NCI-H524 treated with DMSO at 0.1 percent for 48 hours (cell line): ENCODE data around the gene ELOA2.
"Not testable (repeated sequence)": the region's sequence is repeated elsewhere in the genome, so short reads cannot be mapped to it uniquely, and the experiment has no call there.

Experiments used
- DNase-seq: peaks from one replicate; lab custom pipeline; 2025; lab: John Stamatoyannopoulos, UW

Gene ELOA2, protein sequence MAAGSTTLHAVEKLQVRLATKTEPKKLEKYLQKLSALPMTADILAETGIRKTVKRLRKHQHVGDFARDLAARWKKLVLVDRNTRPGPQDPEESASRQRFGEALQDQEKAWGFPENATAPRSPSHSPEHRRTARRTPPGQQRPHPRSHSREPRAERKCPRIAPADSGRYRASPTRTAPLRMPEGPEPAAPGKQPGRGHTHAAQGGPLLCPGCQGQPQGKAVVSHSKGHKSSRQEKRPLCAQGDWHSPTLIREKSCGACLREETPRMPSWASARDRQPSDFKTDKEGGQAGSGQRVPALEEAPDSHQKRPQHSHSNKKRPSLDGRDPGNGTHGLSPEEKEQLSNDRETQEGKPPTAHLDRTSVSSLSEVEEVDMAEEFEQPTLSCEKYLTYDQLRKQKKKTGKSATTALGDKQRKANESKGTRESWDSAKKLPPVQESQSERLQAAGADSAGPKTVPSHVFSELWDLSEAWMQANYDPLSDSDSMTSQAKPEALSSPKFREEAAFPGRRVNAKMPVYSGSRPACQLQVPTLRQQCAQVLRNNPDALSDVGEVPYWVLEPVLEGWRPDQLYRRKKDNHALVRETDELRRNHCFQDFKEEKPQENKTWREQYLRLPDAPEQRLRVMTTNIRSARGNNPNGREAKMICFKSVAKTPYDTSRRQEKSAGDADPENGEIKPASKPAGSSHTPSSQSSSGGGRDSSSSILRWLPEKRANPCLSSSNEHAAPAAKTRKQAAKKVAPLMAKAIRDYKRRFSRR

DNA sequence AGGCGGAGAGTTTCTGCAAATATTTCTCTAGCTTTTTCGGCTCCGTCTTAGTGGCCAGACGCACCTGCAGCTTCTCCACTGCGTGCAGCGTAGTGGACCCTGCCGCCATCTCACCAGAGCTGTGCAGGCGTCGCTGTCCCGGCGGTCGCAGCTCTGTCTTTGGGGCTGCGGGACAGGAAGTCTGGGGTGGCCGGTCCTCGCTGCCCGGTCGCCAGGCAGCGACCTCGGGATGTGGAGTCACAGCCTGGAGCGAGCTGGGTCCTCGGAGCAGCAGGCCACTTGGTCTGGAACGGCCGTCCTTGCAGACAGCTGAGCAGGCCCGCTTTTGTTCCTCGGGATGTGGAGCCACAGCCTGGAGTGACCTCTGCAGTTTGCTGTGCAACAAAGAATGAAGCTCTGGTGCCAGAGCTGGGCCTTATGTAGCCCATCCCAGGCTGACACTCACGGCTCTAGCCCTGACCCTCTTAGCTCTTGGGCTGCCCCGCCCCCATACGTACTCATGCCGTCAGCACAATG is at the start of gene ELOA2:
TSS of gene ELOA2 (minus strand) at position 466 of the 516 bp plus-strand sequence. CDS start at position 109, 357 bp downstream.
- DNase-seq = no peak

DNA sequence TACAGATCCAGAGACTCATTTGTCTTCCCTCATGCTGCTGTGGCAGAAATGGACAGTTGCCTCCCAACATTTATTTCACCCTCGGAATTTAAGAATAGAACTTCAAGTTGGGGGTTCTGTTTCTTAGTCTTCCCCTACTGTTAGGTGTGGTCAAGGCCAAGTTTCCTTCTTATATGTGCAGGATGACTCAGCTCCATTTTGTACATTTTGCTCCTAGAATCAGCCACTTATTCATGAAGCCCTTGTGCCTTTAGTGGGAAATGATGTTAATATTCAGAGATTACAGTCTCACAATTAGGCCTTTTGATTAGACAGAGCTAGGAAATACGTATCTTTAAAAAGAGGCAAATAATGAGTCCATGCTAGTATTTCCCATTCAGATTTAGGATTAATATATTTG is 46.2 kb upstream of the ELOA2 start:
- DNase-seq = no peak

GRCh38 chr18:47080872-47081271 is 45.5 kb upstream of the ELOA2 start:
- no peak for DNase-seq

GRCh38 chr18:47077111-47077510 is 41.7 kb upstream of the ELOA2 start:
- no peak for DNase-seq

- no peak for DNase-seq
Observed at GRCh38 chr18:47075098-47075883, 39.9 kb upstream of the ELOA2 start.

DNA sequence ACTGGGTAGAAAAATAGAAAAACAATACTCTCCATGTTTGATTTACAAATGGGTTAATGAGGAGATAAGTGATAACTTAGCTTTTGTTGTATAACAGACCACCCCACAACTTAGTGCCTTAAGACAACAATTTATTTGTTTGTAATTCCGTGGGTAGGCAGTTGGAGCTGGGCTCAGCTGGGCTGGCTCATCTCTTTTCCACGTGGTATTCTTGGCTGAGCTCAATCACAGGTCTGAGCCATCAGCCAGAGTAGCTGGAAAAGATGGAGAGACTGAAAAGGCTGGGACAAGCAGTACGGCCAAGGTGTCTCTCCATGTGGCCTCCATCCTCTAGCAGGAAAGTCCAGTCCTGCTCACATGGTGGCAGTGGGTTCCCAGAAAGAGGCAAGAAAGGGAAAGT is 32.2 kb upstream of the ELOA2 start:
- DNase-seq = no peak

GRCh38 chr18:47063096-47063495 is 27.7 kb upstream of the ELOA2 start:
- DNase-seq = no peak

- DNase-seq = no peak
Observed at GRCh38 chr18:47062471-47062870, 27.1 kb upstream of the ELOA2 start.

DNA sequence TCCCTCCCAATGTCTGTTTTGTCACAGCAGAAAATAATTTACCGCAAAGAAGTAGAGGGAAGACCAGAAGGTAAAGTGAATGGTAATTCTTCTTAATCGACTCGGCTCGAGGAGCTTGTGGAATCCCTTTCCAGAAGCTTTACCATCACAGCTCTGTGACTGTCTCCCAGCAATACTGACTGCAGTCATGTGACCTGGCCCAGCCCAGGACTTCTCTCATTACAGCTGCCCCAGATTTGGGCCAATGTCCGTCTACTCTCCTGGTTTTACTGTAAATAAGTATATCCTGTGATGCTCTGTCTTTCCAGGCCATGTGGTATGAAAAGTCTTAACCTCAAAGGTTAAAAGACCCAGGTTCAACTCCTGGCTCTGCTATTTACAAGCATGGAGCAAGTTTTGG is 18.9 kb upstream of the ELOA2 start:
- DNase-seq = no peak

DNA sequence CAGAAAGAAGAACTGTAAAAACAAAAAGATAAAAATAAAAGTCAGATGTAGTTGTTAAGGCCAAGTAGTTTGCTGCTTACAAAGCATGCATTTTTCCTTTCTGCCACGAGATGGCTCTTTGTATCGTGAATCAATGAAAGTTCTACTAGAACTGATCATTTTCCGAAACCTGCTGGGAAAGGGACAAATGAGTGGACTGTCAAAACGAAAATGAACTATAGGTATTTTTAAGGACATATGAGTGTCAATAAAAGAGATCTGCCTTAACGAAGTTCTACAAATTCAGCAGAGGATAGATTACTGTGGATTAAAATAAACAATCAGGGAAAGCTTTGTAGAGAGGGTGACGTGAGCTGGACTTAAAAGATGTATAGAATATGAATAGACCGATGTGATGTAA is 15.0 kb upstream of the ELOA2 start:
- DNase-seq = no peak

- DNase-seq = no peak
Observed at GRCh38 chr18:47040982-47041381, 5.6 kb upstream of the ELOA2 start.

DNA sequence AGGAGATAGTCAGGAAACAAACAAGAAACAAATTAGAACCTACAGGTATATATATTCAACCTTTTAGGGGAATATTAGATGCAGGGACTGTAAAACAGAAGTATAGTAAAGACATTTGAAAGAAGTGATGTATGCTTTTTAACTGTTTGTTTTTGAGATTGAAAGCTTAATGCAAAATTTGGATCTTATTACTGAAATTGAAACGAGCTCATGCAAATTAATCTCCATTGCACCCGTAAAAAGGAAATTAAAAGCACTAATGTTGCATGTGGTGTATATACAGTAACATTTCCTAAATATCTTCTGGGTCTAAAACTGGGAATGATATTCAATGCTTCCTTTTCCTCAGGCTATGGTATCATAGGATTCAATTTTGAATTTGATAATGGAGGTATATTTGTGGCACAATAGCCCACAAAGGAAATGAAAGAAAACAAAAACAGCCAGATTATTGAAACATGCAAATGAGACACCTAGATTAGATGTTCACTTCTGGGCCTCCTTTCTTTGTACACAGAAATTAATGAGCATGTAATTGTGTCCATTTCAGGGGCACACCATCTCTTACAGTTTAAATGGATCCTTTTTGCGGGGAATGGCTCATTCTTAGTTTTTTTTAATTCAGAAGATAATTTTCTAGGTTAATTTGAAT is 1.6 kb upstream of the ELOA2 start:
- DNase-seq = no peak

DNA sequence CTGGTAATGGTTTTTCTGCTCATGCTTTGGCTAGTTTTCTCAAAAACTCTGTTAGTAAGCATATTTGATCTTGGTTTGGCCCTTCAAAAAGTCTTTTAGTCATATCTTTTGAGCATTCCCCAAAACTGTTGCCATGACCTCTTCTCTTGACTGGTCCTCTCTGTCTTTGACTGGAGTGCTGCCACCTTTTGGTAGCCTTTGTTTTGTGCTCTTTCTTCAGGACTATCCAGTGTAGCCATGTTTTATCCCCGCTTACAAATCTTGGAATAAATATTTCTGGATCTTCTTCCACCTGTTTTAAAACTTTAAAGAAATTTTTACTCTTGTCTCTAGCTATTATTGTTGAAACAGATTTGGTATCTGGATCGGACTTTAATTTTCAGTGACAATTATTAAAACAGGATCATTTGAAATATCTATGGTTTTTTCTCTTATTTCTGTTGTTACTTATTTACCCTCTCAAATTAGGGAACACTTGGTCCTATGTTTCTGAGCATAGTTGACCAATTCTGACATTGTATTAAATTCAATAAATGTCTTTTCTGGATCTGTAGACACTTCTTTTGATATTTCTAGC is 965 bp upstream of the ELOA2 start:
- DNase-seq = no peak

- not testable (repeated sequence) for DNase-seq
Observed at GRCh38 chr18:47034591-47034990, 830 bp downstream of the ELOA2 start.

GRCh38 chr18:47032945-47033344 is 2.5 kb downstream of the ELOA2 start:
- DNase-seq = no peak

DNA sequence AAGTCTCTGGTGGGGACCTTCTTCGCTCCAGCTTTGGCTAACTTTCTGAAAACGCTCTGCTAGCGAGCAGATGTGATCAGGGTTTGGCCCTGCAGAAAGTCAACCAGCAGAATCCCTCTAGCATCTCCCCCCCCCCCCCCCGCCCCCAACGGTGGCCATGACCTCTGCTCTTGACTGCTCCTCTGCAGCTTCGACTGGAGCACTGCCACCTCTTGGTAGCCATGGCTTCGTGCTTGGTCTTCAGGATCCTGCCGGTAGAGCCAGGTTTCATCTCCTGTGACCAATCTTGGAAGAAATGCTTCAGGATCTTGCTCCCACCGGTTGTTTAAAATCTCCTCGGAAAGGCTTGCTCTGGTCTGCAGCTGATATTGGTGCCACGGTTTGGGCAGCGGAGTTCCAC is 4.5 kb downstream of the ELOA2 start:
- not testable (repeated sequence) for DNase-seq

GRCh38 chr18:47029684-47030353 is 5.6 kb downstream of the ELOA2 start:
- DNase-seq = not testable (repeated sequence)

- not testable (repeated sequence) for DNase-seq
Observed at GRCh38 chr18:47028738-47029137, 6.7 kb downstream of the ELOA2 start.

DNA sequence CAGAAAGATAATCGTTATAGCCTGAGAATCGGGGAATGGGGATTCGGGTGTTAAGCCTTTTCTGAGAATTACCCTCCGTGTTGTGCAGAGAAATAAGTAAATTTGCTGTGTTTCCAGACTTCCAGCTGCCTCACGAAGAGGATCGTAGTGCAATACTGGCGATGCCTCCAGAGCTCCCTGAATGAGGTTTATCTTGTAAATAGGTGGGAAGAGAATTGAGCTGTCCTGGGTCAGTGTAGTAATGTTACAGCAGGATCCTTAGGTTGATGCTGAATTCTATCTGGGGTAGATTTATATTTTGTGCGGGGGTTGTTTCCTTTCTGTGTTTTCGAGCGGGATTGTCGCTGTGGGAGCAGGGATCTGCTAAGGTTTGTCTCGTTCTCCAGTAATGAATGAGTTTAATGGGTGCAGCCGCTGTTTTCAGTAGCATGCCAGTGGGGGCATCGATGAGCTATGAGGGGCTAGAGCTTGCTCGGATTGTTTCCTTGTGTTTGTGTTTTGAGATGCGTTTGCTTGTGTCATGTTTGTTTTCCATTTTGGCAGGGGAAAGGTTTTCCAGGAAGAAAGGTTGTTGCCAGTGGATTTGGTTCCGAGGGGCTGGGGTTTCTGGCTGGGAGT is 9.8 kb downstream of the ELOA2 start:
- DNase-seq = not testable (repeated sequence)

- not testable (repeated sequence) for DNase-seq
Observed at GRCh38 chr18:47023769-47024465, 11.5 kb downstream of the ELOA2 start.
